Liver (tissue), 3 donors: ENCODE measurements around the gene ERMARD.

ENCODE experiments used
- FOXA1 ChIP-seq: IDR thresholded peaks from 2 replicates; pipeline ENCODE4 v1.6.1; 2016; ENCODE audit warnings: antibody characterized with exemption
- JUND ChIP-seq, 2 donors: IDR thresholded peaks; 2 replicates each; pipeline ENCODE4 v1.6.1; 2016; ENCODE audit warnings: antibody characterized with exemption in 2 of 2
- RAD21 ChIP-seq, 2 donors: IDR thresholded peaks; 2 replicates each; pipeline ENCODE4 v1.6.1; 2016; ENCODE audit warnings: antibody characterized with exemption in 2 of 2, mild to moderate bottlenecking in 2 of 2
- RXRA ChIP-seq, 2 donors: IDR thresholded peaks; 2 replicates each; pipeline ENCODE4 v1.6.1; 2017 to 2018; ENCODE audit warnings: antibody characterized with exemption in 2 of 2, mild to moderate bottlenecking in 1 of 2
- YY1 ChIP-seq: IDR thresholded peaks from 2 replicates; pipeline ENCODE4 v1.6.1; 2016; ENCODE audit warnings: antibody characterized with exemption, mild to moderate bottlenecking
- TF ChIP-seq, protein P1 (sequence below): IDR thresholded peaks from 2 replicates; pipeline ENCODE4 v1.6.1; 2016; ENCODE audit warnings: antibody characterized with exemption, mild to moderate bottlenecking
- TF ChIP-seq, protein P2 (sequence below): fragments of 150-350 bp; IDR thresholded peaks from 2 replicates; pipeline ENCODE4 v1.5.1; 2017; ENCODE audit warnings: improper control_type of control experiment, low read depth, low read length; ENCODE audit not compliant: missing input control
- TF ChIP-seq, protein P3 (sequence below): IDR thresholded peaks from 2 replicates; pipeline ENCODE4 v1.6.1; 2016; ENCODE audit warnings: antibody characterized with exemption
- TF ChIP-seq, protein P4 (sequence below): IDR thresholded peaks from 2 replicates; pipeline ENCODE4 v1.6.1; 2016; ENCODE audit warnings: antibody characterized with exemption
- TF ChIP-seq, protein P5 (sequence below): IDR thresholded peaks from 2 replicates; pipeline ENCODE4 v1.6.1; 2016; ENCODE audit warnings: antibody characterized with exemption
- donor health status: healthy.
- donor health status: healthy.

DNA sequence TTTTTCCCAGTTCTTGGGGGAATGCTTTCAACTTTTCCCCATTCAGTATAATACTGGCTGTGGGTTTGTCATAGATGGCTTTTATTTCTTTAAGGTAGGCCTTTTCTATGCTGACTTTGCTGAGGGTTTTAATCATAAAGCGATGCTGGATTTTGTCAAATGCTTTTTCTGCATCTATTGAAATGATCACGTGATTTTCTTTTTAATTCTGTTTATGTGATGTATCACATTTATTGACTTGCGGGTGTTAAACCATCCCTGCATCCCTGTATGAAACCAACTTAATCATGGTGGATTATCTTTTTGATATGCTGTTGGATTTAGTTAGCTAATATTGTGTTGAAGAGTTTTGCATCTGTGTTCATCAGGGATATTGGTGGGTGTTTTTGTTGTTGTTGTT lies 65.6 kb downstream of the ERMARD start:
- TF ChIP-seq RAD21 (IDR thresholded peaks at IDR 0.05) (no peak), RXRA (IDR thresholded peaks at IDR 0.05) (no peak), FOXA1 (no peak), YY1 (no peak), JUND (IDR thresholded peaks at IDR 0.05) (no peak)
- TF ChIP-seq, protein P1, sequence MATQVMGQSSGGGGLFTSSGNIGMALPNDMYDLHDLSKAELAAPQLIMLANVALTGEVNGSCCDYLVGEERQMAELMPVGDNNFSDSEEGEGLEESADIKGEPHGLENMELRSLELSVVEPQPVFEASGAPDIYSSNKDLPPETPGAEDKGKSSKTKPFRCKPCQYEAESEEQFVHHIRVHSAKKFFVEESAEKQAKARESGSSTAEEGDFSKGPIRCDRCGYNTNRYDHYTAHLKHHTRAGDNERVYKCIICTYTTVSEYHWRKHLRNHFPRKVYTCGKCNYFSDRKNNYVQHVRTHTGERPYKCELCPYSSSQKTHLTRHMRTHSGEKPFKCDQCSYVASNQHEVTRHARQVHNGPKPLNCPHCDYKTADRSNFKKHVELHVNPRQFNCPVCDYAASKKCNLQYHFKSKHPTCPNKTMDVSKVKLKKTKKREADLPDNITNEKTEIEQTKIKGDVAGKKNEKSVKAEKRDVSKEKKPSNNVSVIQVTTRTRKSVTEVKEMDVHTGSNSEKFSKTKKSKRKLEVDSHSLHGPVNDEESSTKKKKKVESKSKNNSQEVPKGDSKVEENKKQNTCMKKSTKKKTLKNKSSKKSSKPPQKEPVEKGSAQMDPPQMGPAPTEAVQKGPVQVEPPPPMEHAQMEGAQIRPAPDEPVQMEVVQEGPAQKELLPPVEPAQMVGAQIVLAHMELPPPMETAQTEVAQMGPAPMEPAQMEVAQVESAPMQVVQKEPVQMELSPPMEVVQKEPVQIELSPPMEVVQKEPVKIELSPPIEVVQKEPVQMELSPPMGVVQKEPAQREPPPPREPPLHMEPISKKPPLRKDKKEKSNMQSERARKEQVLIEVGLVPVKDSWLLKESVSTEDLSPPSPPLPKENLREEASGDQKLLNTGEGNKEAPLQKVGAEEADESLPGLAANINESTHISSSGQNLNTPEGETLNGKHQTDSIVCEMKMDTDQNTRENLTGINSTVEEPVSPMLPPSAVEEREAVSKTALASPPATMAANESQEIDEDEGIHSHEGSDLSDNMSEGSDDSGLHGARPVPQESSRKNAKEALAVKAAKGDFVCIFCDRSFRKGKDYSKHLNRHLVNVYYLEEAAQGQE: no peak
- TF ChIP-seq, protein P2, sequence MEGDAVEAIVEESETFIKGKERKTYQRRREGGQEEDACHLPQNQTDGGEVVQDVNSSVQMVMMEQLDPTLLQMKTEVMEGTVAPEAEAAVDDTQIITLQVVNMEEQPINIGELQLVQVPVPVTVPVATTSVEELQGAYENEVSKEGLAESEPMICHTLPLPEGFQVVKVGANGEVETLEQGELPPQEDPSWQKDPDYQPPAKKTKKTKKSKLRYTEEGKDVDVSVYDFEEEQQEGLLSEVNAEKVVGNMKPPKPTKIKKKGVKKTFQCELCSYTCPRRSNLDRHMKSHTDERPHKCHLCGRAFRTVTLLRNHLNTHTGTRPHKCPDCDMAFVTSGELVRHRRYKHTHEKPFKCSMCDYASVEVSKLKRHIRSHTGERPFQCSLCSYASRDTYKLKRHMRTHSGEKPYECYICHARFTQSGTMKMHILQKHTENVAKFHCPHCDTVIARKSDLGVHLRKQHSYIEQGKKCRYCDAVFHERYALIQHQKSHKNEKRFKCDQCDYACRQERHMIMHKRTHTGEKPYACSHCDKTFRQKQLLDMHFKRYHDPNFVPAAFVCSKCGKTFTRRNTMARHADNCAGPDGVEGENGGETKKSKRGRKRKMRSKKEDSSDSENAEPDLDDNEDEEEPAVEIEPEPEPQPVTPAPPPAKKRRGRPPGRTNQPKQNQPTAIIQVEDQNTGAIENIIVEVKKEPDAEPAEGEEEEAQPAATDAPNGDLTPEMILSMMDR: no peak
- TF ChIP-seq, protein P3, sequence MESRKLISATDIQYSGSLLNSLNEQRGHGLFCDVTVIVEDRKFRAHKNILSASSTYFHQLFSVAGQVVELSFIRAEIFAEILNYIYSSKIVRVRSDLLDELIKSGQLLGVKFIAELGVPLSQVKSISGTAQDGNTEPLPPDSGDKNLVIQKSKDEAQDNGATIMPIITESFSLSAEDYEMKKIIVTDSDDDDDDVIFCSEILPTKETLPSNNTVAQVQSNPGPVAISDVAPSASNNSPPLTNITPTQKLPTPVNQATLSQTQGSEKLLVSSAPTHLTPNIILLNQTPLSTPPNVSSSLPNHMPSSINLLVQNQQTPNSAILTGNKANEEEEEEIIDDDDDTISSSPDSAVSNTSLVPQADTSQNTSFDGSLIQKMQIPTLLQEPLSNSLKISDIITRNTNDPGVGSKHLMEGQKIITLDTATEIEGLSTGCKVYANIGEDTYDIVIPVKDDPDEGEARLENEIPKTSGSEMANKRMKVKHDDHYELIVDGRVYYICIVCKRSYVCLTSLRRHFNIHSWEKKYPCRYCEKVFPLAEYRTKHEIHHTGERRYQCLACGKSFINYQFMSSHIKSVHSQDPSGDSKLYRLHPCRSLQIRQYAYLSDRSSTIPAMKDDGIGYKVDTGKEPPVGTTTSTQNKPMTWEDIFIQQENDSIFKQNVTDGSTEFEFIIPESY: no peak
- TF ChIP-seq, protein P4, sequence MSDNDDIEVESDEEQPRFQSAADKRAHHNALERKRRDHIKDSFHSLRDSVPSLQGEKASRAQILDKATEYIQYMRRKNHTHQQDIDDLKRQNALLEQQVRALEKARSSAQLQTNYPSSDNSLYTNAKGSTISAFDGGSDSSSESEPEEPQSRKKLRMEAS: no peak
- TF ChIP-seq, protein P5, sequence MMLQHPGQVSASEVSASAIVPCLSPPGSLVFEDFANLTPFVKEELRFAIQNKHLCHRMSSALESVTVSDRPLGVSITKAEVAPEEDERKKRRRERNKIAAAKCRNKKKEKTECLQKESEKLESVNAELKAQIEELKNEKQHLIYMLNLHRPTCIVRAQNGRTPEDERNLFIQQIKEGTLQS: no peak
